Measurements from ENCODE around the gene COG1.

The COG1 gene

DNA sequence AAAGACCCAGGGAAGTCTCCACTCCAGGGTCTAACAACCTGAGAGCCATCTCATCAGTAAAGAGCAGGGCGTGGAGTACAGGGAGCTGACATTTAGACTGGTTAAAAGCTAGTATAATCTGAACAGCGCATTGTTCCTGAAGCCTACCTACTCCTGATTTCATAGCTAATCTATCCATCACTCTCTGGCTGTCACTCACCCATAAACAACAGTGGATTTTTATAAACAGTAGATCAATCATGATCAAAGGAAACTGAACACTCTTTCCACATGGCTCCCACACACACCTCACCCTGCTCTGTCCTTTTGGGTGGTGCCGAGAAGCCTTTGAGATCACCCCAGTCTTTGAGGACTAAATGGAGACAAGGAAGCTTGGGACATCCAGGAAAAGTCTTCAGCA lies 13.0 kb upstream of the COG1 start:
- Histone ChIP-seq H3K27me3 (ENCODE audit: insufficient read depth, low read depth) (no peaks in the 10 kb centered on the region), H4K20me1 (ENCODE audit: insufficient read depth) (no peaks in the 10 kb centered on the region), H3K4me3 (IDR thresholded peaks at IDR 0.05; ENCODE audit: insufficient read depth, low read depth, low read length) (no peak overlapping the region), H3K9ac (no peak overlapping the region), H3K4me1 (ENCODE audit: low read depth, poor library complexity, severe bottlenecking) (no peaks in the 10 kb centered on the region), H2AFZ (ENCODE audit: low read depth) (no peak overlapping the region), H3K79me2 (ENCODE audit: insufficient read depth, low read depth) (no peaks in the 10 kb centered on the region), H3K36me3 (ENCODE audit: insufficient read depth) (no peaks in the 10 kb centered on the region), H3K27ac (no peak overlapping the region), H3K4me2 (no peak overlapping the region)
- TF ChIP-seq, protein P1, sequence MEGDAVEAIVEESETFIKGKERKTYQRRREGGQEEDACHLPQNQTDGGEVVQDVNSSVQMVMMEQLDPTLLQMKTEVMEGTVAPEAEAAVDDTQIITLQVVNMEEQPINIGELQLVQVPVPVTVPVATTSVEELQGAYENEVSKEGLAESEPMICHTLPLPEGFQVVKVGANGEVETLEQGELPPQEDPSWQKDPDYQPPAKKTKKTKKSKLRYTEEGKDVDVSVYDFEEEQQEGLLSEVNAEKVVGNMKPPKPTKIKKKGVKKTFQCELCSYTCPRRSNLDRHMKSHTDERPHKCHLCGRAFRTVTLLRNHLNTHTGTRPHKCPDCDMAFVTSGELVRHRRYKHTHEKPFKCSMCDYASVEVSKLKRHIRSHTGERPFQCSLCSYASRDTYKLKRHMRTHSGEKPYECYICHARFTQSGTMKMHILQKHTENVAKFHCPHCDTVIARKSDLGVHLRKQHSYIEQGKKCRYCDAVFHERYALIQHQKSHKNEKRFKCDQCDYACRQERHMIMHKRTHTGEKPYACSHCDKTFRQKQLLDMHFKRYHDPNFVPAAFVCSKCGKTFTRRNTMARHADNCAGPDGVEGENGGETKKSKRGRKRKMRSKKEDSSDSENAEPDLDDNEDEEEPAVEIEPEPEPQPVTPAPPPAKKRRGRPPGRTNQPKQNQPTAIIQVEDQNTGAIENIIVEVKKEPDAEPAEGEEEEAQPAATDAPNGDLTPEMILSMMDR (conservative IDR thresholded peaks at IDR 0.05; ENCODE audit: low read depth, low read length) = no peak

DNA sequence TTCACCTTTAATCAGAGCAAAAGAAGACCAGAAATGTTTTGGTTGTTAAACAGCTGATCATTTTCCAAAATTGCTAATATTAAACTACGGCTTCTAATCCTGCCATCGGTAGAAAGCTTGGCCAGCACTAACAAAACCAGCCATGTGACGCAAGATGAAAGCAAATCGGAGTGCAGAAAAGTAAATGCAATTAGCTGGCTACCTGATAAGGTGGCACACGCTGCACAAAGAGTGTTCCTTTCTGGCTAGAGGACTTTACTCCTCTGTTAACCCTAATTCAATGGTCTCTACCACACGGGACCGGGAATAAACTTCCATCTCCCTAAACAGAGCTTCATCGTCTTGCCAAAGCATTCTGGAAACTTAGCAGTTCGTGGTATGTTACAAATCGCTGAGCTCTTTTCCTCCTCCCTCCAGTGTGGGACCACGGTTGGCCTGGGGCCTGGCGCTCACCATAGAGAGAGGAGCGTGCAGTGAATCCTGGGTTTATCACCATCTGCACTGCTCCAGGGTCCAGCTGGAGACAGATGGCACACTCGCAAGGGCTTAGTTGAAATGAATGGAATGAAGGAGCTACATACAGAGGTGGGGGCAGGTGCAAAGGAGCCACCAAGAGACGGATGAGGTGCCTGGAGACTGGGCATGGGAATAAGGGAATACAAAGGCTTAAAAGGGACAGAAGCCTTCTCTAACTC lies 10.1 kb upstream of the COG1 start:
- Histone ChIP-seq H3K27ac (no peak overlapping the region), H3K4me1 (ENCODE audit: low read depth, poor library complexity, severe bottlenecking) (no peaks in the 10 kb centered on the region), H3K9ac (no peak overlapping the region), H3K79me2 (ENCODE audit: insufficient read depth, low read depth) (no peaks in the 10 kb centered on the region), H3K4me3 (IDR thresholded peaks at IDR 0.05; ENCODE audit: insufficient read depth, low read depth, low read length) (no peak overlapping the region), H4K20me1 (ENCODE audit: insufficient read depth) (no peaks in the 10 kb centered on the region), H2AFZ (ENCODE audit: low read depth) (no peak overlapping the region), H3K4me2 (no peak overlapping the region), H3K36me3 (ENCODE audit: insufficient read depth) (no peaks in the 10 kb centered on the region), H3K27me3 (ENCODE audit: insufficient read depth, low read depth) (no peaks in the 10 kb centered on the region)
- TF ChIP-seq, protein P1 (conservative IDR thresholded peaks at IDR 0.05; ENCODE audit: low read depth, low read length) = no peak

DNA sequence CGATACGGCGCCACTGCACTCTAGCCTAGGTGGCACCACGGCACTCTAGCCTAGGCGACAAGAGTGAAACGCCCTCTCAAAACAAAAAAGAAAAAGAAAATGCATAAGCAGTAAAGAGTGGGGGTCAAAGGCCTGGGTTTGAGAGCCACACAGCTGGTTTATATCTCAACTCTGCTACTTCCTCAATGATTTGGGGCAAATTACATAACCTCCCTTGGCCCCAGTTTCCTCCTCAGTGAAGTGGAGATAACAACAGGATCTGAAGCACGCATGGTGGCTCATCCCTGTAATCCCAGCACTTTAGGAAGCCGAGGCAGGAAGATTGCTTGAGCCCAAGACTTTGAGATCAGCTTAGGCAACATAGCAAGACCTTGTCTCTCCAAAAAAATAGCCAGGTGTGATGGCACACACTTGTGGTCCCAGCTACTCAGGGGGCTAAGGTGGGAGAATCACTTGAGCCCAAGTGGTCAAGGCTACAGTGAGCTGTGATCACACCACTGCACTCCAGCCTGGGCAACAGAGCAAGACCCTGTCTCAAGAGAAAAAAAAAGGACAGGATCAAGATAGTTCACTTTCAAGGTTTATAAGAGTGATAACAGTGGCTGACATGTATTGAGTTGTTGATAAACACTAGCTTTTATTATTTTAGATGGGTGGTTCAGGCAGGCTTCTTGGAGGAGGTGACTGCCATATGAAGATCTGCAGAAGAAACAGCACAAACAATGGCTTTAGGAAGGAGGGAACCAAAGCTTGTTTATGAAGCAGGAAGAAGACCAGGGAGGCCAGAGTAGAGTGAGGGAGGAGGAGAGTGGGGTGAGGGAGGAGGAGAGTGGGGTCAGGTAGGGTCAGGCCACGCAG lies 8.5 kb upstream of the COG1 start:
- no peak overlapping the region for H2AFZ ChIP-seq (ENCODE audit: low read depth)
- H3K4me3 ChIP-seq (IDR thresholded peaks at IDR 0.05; ENCODE audit: insufficient read depth, low read depth, low read length) = no peak overlapping the region
- H3K27me3 ChIP-seq (ENCODE audit: insufficient read depth, low read depth) = no peaks in the 10 kb centered on the region
- H3K4me1 ChIP-seq (ENCODE audit: low read depth, poor library complexity, severe bottlenecking) = peaks cover 3% of the 10 kb centered on the region
- no peaks in the 10 kb centered on the region for H3K79me2 ChIP-seq (ENCODE audit: insufficient read depth, low read depth)
- H3K9ac ChIP-seq = no peak overlapping the region
- TF ChIP-seq, protein P1 (conservative IDR thresholded peaks at IDR 0.05; ENCODE audit: low read depth, low read length) = no peak
- H3K36me3 ChIP-seq (ENCODE audit: insufficient read depth) = no peaks in the 10 kb centered on the region
- H4K20me1 ChIP-seq (ENCODE audit: insufficient read depth) = no peaks in the 10 kb centered on the region
- no peak overlapping the region for H3K4me2 ChIP-seq
- no peak overlapping the region for H3K27ac ChIP-seq

DNA sequence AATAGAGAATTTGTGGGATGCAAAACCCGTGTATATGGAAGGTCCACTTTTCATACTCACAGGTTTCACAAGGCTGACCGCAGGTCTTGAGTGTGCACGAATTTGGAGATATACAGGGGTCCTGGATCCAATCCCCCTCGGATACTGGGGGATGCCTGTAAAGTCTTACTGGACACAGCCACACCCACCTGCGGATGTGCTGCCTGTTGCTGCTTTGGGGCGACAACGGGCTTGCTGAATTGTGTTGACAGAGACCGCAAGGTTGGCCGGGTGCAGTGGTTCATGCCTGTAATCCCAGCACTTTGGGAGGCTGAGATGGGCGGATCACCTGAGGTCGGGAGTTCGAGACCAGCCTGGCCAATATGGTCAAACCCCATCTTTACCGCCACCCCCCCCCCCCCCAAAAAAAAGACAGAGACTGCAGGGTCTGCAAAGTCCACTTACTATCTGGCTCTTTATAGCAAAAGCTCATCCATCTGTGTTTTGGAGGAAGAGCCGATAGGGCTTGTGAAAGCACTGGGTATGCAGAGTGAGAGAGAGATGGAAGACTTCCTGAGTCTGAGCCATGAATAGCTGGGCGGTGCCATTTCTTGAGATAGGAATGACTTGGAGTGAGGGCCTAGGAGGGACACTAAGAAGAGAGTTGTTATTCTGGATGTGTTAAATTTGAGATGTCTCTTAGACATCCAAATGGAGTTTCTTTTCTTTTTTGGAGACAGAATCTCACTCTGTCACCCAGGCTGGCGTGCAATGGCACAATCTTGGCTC lies 6.4 kb upstream of the COG1 start:
- no peak overlapping the region for H3K9ac ChIP-seq
- H3K79me2 ChIP-seq (ENCODE audit: insufficient read depth, low read depth) = peaks cover 7% of the 10 kb centered on the region; the same call in 1 of the 2 replicates
- no peak overlapping the region for H2AFZ ChIP-seq (ENCODE audit: low read depth)
- H3K4me2 ChIP-seq = no peak overlapping the region
- H3K27me3 ChIP-seq (ENCODE audit: insufficient read depth, low read depth) = no peaks in the 10 kb centered on the region
- TF ChIP-seq, protein P1 (conservative IDR thresholded peaks at IDR 0.05; ENCODE audit: low read depth, low read length) = no peak
- H3K4me1 ChIP-seq (ENCODE audit: low read depth, poor library complexity, severe bottlenecking) = peaks cover 17% of the 10 kb centered on the region
- H3K36me3 ChIP-seq (ENCODE audit: insufficient read depth) = no peaks in the 10 kb centered on the region
- no peaks in the 10 kb centered on the region for H4K20me1 ChIP-seq (ENCODE audit: insufficient read depth)
- no peak overlapping the region for H3K27ac ChIP-seq
- no peak overlapping the region for H3K4me3 ChIP-seq (IDR thresholded peaks at IDR 0.05; ENCODE audit: insufficient read depth, low read depth, low read length)

All from KMS-11 (cell line).